HCT116 (cell line): ENCODE measurements around the gene SP3.

ENCODE experiments used
- CTCF ChIP-seq, 3 experiments: fragments of 200-600 bp in 1 of 3; sonication (generic) in 1 of 3; IDR thresholded peaks in 2 of 3; conservative IDR thresholded peaks in 1 of 3; 2 replicates each; pipeline ENCODE4 v1.5.1; 2012 to 2017; ENCODE audit warnings: low read depth in 2 of 3, low read length in 2 of 3, antibody characterized with exemption in 1 of 3, borderline replicate concordance in 1 of 3, control low read depth in 1 of 3, mild to moderate bottlenecking in 1 of 3, mixed read lengths in 1 of 3, mixed run types in 1 of 3, moderate library complexity in 1 of 3; ENCODE audit not compliant: insufficient read depth in 1 of 3
- POLR2A ChIP-seq: IDR thresholded peaks from 2 replicates; pipeline ENCODE4 v1.7.0; 2011; ENCODE audit warnings: borderline replicate concordance; ENCODE audit not compliant: insufficient read depth, insufficient read length; ENCODE audit errors: extremely low read depth

GRCh38 chr2:174002679-174003078 is 37.5 kb upstream of the SP3 start:
- TF ChIP-seq POLR2A (no peak), CTCF (IDR thresholded peaks at IDR 0.05 in 2 of 3, conservative IDR thresholded peaks at IDR 0.05 in 1 of 3; ENCODE audit: borderline replicate concordance in 1 of 3, insufficient read depth in 1 of 3, low read depth in 2 of 3, low read length in 2 of 3) (no peak)
